Fibroblast of skin of scalp (primary cell): Measurements from ENCODE around the gene PLCB1.

Source experiments
- DNase-seq: peaks from one replicate; pipeline ENCODE4 v3.0.0-alpha.2; 2013

Gene PLCB1

GRCh38 chr20:8512003-8512402, 379.9 kb downstream of the PLCB1 start:
- no peak for DNase-seq

DNA sequence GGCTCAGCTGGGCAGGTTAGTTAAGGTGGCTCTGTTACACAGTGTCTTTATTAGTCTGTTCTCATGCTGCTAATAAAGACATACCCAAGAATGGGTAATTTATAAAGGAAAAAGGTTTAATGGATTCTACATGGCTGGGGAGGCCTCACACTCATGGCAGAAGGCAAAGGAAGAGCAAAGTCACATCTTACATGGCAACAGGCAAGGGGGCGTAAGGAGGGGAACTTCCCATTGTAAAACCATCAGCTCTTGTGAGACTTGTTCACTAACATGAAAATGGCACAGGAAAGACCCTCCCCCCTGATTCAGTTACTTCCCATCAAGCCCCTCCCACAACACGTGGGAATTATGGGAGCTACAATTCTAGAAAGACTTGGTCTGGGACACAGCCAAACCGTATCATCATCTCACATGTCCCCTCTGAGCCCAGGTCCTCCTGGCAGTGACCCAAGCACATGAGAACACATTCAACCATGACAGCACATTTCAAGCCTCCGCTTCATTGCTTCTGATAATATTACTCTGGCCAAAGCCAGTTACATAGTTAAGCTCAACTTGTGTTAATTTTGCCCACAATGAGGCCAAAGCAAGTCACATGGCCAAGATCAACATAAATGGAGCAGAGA, 383.9 kb downstream of the PLCB1 start:
- no peak for DNase-seq

DNA sequence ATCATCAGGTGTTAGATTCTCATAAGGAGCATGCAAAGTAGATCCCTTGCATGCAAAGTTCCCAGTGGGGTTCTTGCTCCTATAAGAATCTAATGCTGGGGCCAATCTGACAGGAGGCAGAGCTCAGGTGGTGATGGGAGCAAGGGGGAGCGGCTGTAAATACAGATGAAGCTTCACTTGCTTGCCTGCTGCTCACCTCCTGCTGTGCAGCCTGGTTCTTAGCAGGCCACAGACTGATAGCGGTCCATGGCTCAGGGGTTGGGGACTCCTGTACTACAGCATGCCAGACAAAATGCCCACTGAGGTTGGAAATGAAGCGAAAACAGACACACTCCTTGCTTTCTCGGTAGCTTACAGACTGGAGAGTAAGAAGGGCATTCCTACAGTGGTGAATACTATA, 386.8 kb downstream of the PLCB1 start:
- DNase-seq, result no peak

DNA sequence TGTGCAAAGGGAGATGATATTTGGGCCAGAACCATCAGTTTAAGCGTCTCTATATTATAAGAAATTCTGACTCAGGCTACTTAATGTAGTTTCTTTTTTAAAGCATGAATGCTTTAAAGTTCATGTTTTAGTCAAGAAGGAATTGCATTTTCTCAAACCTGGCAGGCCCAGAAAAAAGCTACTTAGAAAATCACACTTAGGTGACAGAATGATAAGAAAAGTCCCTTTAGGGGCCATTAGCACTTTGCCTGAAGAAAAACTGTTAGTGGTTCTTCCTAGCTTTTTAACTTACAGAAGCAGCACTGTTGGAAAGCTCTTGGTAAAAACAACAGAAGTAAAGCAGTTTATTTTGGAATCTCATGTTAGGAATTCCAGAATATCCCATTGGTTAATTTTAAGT, 387.8 kb downstream of the PLCB1 start:
- no peak for DNase-seq

DNA sequence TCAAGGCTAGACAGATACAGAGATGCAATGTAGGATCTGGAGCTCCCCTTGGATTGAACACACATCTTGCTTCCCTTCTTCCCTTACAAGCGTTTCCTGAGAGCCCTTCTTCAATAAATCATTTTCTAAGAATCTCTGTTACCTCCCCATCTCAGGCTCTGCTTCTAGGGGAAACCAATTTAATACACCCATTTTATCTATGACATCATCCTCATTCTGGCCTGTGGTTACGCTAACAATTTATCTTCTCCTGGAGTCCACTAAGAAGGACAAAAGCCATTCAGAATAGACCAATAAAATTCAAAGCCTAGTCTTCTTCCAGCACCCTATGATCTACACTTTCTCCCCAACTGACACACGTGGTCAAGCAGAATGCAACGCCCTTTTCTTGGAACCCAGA, 390.1 kb downstream of the PLCB1 start:
- no peak for DNase-seq

DNA sequence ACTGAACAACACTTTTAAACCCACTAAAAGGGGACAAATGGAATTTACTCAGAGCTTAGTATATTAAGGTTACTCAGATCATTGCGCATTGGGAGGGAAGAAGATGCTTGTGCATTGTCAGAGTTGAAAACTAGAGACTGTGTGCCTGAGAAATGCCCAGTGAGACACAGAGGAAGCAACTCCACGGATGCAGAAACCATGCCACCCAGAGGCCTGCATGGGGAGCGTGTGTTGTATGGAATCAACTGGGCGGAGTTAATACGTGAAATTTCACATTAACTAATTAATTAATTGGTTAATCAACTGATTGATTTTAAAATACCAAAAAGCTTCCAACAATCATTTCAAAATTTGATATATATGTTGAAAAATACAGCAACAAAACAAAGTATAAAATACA, 391.6 kb downstream of the PLCB1 start:
- peak; percentile 54 for DNase-seq

DNA sequence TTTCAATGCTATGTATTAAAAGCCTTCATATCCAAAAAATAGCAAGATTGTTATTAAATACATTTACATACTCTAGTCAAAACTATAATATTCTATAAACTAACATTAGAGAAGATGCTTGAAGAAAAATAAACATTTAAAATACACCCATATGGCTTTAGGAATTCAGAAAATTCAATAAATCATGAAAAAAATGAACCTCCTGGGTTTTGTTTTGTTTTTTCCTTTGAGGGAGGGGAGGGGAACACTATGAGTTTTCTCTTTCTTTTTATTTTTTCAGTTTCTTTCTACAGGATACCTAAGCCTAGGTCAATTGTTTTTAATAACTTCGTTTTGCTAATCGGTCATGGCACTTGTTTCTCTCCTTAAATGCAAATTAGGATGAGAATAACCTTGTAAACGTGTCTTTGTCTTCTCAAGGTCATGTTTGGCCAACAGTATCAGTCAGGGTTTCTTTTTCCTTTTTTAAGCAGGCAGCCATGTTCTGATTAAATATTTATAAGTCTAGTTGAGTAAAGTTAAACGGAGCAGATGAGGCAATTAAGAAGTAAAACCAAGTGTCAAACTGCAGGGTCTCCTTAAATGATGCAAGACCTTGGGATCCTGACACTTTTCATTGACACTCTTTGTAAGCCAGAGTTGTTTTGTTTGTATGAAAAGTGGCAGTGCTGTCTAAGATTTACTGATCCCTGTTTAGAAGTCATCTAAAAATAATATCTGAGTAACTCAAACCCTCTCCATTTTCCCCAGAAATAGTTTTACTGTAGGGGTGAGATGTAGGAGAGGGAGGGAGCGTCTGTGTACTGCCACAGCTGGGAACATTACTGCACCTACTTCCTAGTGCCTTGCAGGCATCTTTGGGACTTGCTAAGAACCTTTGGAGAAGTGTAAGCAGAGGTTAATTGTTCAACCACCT, 392.3 kb downstream of the PLCB1 start:
- peak; percentile 56 for DNase-seq

GRCh38 chr20:8525017-8525343, 392.9 kb downstream of the PLCB1 start:
- no peak for DNase-seq

DNA sequence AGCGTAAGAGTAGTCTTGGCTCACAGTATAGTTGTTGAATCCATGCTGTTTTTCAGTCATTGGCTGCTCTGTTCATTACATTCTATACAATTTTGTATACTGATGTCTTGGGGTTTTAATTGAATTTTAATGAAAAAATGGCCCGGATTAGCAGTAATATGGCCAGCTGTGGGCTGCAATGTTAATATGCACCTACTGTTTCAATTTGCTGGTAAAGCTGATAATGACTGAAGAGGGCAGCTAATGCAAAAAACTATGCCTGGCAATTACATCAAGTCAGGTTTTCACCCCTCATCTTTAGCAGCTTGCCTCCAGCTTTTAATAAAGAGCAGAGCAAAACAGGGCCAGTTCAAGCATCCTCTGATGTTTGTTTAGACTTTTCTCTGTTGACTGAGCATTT, 394.5 kb downstream of the PLCB1 start:
- no peak for DNase-seq

DNA sequence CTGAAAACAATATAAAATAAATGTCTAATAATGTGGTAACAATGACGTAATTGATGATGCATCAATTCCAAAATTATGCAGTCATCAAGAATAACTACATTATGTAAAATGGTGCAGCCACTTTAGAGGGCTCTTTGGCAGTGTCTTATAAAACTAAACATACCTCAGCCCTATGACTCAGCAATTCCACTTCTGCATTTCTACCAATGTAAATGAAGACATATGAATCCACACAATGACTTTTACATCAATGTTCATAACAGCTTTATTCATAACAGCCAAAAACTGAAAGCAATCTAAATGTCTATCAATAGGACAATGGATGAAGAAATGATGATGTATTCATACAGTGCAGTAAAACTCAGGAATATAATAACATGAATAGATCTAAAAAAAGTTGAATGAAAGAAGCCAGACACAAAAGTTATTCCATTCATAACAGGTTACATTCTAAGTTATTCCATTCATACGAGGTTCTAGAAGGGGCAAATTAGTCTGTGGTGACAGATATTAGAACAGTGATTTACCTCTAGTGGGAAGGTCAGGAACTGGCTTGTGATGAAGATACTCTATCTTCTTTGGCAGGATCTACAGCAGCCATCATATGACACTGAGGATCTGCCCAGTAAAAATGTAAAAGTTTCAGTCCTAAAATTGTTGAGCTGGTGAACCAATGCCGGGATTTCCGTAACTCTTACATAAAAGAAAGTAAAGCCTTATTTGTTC, 396.1 kb downstream of the PLCB1 start:
- peak; percentile 92 for DNase-seq

DNA sequence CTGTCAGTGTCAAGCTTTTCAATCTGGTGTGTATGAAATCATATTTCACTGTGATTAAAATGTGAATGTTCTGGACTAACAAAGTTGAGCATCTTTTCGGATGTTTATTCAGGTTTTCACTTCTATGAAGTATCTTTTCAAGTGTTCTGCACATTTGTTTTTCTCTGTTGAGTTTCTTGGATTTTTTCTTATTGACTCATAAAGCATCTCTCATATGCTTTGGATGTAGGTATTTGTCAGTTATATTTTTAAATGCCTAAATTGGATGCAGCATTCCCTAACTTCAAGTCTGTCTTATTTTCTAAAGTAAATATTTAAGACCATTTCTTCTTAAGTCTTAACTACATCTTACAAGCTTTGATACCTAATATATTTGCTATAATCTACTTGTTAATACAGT, 398.0 kb downstream of the PLCB1 start:
- DNase-seq, result peak; percentile 39

DNA sequence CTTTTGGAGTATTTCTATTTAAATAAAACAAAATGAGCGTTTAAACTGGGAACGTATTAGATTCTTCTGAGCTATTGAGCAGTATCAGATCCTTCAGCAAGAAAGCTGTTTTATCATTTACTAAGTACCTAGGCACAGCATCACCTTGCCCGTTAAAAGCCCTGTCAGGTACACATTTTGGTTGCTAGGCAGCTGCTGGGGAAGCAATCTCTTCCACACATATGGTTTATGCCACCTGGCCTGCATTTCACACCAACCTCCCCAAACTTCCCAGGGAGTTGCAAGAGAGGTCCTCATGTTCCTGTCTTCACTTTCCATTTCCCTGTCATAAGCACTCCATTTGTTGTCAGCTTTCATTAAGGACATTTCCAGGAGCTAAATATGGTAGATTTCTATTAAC, 400.1 kb downstream of the PLCB1 start:
- DNase-seq, result no peak

DNA sequence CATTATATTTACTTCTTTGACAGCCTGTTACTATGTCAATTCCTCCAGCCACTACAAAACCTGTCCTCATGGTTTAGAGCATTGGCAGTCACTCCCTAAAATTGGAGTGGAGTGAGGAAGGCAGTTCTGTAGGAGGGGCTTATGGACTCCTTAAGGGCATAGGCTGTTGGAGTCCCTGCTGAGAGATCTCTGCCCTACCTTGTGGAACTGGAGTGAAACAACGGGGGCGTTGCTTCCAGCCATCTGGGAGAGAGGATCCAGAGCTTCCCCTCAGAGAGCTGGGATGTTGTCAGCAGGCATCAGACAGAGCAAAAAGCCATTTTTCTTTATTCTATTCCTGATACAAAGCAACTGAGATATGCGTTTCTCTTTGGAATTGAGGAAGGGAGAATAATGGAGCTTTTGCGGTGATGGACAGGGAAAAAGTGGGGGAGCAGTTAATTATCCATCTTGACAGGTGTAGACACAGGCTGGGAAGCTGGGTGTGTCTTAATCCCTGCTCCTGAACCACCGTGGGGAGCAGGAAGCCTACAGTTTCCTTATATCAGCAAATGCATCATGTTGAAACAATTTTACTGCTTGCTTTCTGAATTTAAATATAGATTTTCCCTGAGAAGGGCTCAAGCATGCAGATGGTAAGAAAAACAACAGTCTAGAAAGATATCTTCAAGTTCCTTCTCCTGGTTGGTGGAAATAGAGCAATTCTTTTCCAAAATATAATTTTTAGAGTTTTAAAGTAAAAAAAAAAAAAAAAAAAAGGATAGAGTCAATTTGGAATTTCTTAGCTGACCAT, 402.5 kb downstream of the PLCB1 start:
- DNase-seq, result peak; percentile 9

GRCh38 chr20:8535403-8536261, 403.6 kb downstream of the PLCB1 start:
- DNase-seq, result peak; percentile 23

DNA sequence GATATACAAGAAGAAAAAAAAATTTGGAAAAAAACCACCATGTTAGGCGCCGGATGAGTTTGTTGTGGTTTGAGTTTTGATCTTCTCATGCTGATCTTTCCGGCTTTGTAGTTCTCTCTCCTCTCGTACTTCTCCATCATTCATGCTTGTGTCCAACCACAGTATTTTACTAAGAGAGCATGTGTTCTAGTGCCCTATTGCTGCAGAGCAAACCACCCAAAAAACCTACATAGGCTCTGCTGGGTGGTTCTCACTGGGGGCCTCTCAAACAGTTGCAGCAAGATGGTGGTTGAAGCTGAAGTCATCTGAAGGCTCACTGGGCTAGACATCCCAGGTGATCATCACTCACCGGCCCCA, 404.2 kb downstream of the PLCB1 start:
- no peak for DNase-seq

- no peak for DNase-seq
These were observed 408.4 kb downstream of the PLCB1 start for GRCh38 chr20:8540466-8540865.

- no peak for DNase-seq
These were observed 410.0 kb downstream of the PLCB1 start for GRCh38 chr20:8542110-8542486.

DNA sequence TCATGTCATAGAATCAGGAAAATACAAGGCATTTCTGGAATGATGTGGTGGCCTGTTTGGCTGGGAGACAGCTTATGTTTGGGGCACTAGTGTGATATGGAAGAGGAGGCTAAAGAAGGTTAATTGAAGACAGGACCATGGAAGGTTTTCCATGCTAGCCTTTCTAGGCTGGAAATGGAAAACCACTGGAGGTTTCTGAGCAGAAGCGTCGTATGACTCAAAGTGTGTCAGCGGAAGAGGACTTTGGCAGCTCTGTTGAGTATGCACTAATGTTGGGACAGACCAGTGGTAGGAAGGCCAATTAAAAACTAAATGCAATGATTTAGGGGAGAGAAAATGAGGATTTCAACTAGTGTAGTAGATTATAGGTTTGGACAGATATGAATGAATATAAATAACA, 413.1 kb downstream of the PLCB1 start:
- peak; percentile 48 for DNase-seq

DNA sequence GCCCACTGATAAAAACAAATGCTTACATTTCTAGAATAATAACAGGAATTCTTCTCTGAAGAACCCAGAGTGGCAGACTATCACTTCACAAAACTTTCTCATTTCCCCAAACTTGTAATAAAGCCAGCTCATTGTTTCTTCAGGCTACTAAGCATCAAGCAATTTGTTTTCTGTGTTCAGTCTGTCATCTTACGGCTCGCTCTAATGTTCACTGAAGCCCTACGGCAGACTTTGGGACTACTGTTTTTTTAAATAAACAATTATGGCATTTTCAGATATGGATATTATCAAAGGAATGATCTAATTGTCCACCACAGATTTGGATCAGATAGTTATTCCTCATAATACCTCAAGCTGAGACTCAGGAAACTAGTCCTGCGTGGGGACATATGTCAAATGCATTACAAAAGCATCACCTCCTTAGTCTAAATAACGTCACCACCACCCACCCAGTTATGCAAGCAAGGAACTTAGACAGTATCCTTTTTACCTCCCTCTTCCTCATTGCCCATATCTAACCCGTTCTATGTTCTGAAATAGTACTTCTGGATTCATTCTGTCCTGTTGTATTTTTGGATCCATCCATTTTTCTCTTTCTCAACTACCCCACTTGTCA, 415.1 kb downstream of the PLCB1 start:
- no peak for DNase-seq

DNA sequence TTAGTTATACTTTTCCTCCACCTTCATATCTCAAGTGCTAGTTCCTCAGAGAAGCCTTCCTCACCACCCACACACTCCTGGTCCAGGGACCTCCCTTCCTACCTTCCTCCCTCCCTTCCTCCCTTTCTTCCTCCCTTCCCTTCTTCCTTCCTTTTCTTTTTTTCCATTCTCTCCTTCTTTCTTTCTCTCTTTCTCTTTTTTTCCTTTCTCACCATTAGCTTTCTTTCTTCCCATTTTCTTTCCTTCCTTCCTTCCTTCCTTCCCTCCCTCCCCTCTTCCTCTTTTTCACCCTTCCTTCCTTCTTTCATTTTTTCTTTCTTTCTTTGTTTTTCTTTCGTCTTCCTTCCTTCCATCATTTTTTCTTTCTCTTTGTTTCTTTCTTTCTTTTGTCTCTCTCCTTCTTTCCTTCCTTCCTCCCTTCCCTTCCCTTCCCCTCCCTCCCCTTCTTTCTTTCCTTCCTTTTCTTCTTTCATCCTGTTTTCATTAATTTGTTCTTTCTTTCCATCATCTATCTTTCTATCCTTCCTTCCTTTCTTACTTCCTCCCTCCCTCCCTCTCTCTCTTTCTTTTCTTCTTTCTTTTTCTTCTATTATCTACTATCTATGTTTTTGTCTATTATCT, 416.0 kb downstream of the PLCB1 start:
- no peak for DNase-seq

- DNase-seq, result no peak
These were observed 417.1 kb downstream of the PLCB1 start for GRCh38 chr20:8549192-8549591.
